Naive thymus-derived CD4-positive, alpha-beta T cell (primary cell): ENCODE results near the gene STX8. TPM values are rescaled to one million over a fixed set of nuclear protein-coding genes. Genes with fewer than 3 reads are reported as not detected.

Experiments used
- ATAC-seq: fragments of 150-1000 bp; cut with Tn5 transposase; 2 replicates; pipeline ENCODE4 v1.10.0; 2021; ENCODE audit warnings: mild to moderate bottlenecking, moderate library complexity
- CTCF ChIA-PET: fragments of 350-600 bp; sonication (Branson Sonifier 250); formaldehyde crosslinking; loops from one replicate; lab custom pipeline; 2021; ENCODE audit warnings: antibody characterized with exemption; lab: Charles Lee
- POLR2A ChIA-PET: fragments of 350-600 bp; sonication (Branson Sonifier 250); formaldehyde crosslinking; loops from one replicate; lab custom pipeline; 2021; ENCODE audit warnings: antibody characterized with exemption, inconsistent platforms; lab: Charles Lee
- DNase-seq, 9 donors: peaks; one replicate each; pipeline versions ENCODE4 v3.0.0 to v3.0.0-alpha.2; 2020 to 2022; ENCODE audit warnings: mixed read lengths in 1 of 9
- H3K27ac ChIP-seq: one replicate; pipeline ENCODE4 v1.7.0; 2013; ENCODE audit warnings: mild to moderate bottlenecking, low read depth, low read length, moderate library complexity
- H3K27me3 ChIP-seq, 2 donors: one replicate each; pipeline ENCODE4 v1.7.0; 2013; ENCODE audit warnings: low read length in 2 of 2, mild to moderate bottlenecking in 2 of 2, moderate library complexity in 2 of 2; ENCODE audit not compliant: control insufficient read depth in 2 of 2, insufficient read depth in 2 of 2
- H3K36me3 ChIP-seq, 3 experiments: 1 replicate in 2 of 3; 2 replicates in 1 of 3; pipeline ENCODE4 v1.7.0; 2013; ENCODE audit warnings: low read length in 3 of 3, mild to moderate bottlenecking in 3 of 3, moderate library complexity in 1 of 3; ENCODE audit not compliant: insufficient read depth in 3 of 3, control insufficient read depth in 2 of 3
- H3K4me1 ChIP-seq, 2 donors: one replicate each; pipeline ENCODE4 v1.7.0; 2013; ENCODE audit warnings: low read length in 2 of 2, mild to moderate bottlenecking in 2 of 2, moderate library complexity in 1 of 2; ENCODE audit not compliant: control insufficient read depth in 2 of 2, insufficient read depth in 2 of 2
- H3K4me3 ChIP-seq: 2 replicates; pipeline ENCODE4 v1.7.0; 2013; ENCODE audit warnings: mild to moderate bottlenecking, low read length
- H3K9me3 ChIP-seq, 3 experiments: 1 replicate in 2 of 3; 2 replicates in 1 of 3; pipeline ENCODE4 v1.7.0; 2013; ENCODE audit warnings: low read length in 3 of 3; ENCODE audit not compliant: control insufficient read depth in 2 of 3
- H3K27ac Mint-ChIP-seq, 9 donors: one replicate each; pipeline ENCODE4 v1.8.0; 2020 to 2022; ENCODE audit warnings: mixed read lengths in 9 of 9, mild to moderate bottlenecking in 8 of 9, moderate library complexity in 5 of 9, inconsistent platforms in 2 of 9
- H3K27me3 Mint-ChIP-seq, 5 donors: one replicate each; pipeline ENCODE4 v1.8.0; 2021 to 2022; ENCODE audit warnings: mixed read lengths in 5 of 5, mild to moderate bottlenecking in 1 of 5
- H3K36me3 Mint-ChIP-seq, 5 donors: one replicate each; pipeline ENCODE4 v1.8.0; 2020 to 2022; ENCODE audit warnings: mixed read lengths in 5 of 5, mild to moderate bottlenecking in 3 of 5, inconsistent platforms in 1 of 5
- H3K4me1 Mint-ChIP-seq, 7 donors: one replicate each; pipeline ENCODE4 v1.8.0; 2020 to 2022; ENCODE audit warnings: mixed read lengths in 7 of 7, mild to moderate bottlenecking in 3 of 7, inconsistent platforms in 1 of 7
- H3K4me3 Mint-ChIP-seq, 10 donors: one replicate each; pipeline ENCODE4 v1.8.0; 2020 to 2022; ENCODE audit warnings: mild to moderate bottlenecking in 10 of 10, mixed read lengths in 10 of 10, moderate library complexity in 6 of 10, inconsistent platforms in 2 of 10
- H3K9me3 Mint-ChIP-seq, 11 donors: one replicate each; pipeline ENCODE4 v1.8.0; 2020 to 2022; ENCODE audit warnings: mixed read lengths in 11 of 11, mild to moderate bottlenecking in 4 of 11, inconsistent platforms in 1 of 11, moderate library complexity in 1 of 11
- intact Hi-C, 2 donors: fragments of 100-400 bp; cut with micrococcal nuclease; formaldehyde crosslinking; loops; one replicate each; pipeline ENCODE4 v1.15.1; 2023
- polyA plus RNA-seq, 2 donors: library from polyadenylated mRNA; unstranded; fragments of 300-500 nt; fragmentation: Illumina TruSeq; gene quantifications; one replicate each; pipeline ENCODE4 v1.2.3, GENCODE V29; 2021
- total RNA-seq, 6 experiments: library from RNA in 5 of 6; stranded (reverse) in 5 of 6; gene quantifications; 1 replicate in 5 of 6; 2 replicates in 1 of 6; pipeline ENCODE4 v1.2.3 and lab custom pipeline; 2021 to 2026

STX8 gene
- total and polyA plus RNA-seq, 7 experiments from 2014 or later = 45.1 to 116 (median 67.5) TPM

GRCh38 chr17:9268546-9268945 is 307.1 kb downstream of the STX8 start:
- Histone ChIP-seq H3K36me3 (no peaks in the 10 kb centered on the region), H3K27ac (no peak overlapping the region), H3K4me3 (no peak overlapping the region), H3K9me3 (no peaks in the 10 kb centered on the region), H3K27me3 (no peaks in the 10 kb centered on the region), H3K4me1 (peaks cover 0 to 1% of the 10 kb centered on the region in 2 donors)
- CTCF ChIA-PET = no interaction called here
- DNase-seq (no peak), ATAC-seq (no peak)
- no peak overlapping the region for H3K4me3 Mint-ChIP-seq
- peaks cover 0 to 5% (median 0%) of the 10 kb centered on the region in 11 donors for H3K9me3 Mint-ChIP-seq
- H3K27ac Mint-ChIP-seq = no peak overlapping the region
- peaks cover 0 to 44% (median 25%) of the 10 kb centered on the region in 5 donors for H3K36me3 Mint-ChIP-seq
- no peaks in the 10 kb centered on the region for H3K27me3 Mint-ChIP-seq
- POLR2A ChIA-PET = no interaction called here
- peaks cover 0 to 10% (median 7%) of the 10 kb centered on the region in 7 donors for H3K4me1 Mint-ChIP-seq
- intact Hi-C loops = no loop called here

- Mint-ChIP-seq H3K4me1 (peaks cover 0 to 3% (median 0%) of the 10 kb centered on the region in 7 donors), H3K27me3 (no peaks in the 10 kb centered on the region), H3K36me3 (peaks cover 0 to 46% (median 28%) of the 10 kb centered on the region in 5 donors), H3K9me3 (peaks cover 0 to 7% (median 0%) of the 10 kb centered on the region in 11 donors), H3K27ac (no peak overlapping the region), H3K4me3 (no peak overlapping the region)
- no peak overlapping the region for H3K4me3 ChIP-seq
- ChIA-PET POLR2A (interaction anchor here (0.6 to 0.7 kb wide), 2 partner anchors 481 to 639 kb away, joined by 3 read pairs; no protein-coding TSS in a partner anchor), CTCF (no interaction called here)
- no peaks in the 10 kb centered on the region for H3K9me3 ChIP-seq
- H3K27me3 ChIP-seq = no peaks in the 10 kb centered on the region
- intact Hi-C loops = no loop called here
- H3K4me1 ChIP-seq = no peaks in the 10 kb centered on the region
- ATAC-seq (no peak), DNase-seq (no peak)
- no peaks in the 10 kb centered on the region for H3K36me3 ChIP-seq
- no peak overlapping the region for H3K27ac ChIP-seq
Observed at GRCh38 chr17:9266697-9267117, 308.9 kb downstream of the STX8 start.

- intact Hi-C loops = no loop called here
- Histone ChIP-seq H3K9me3 (no peaks in the 10 kb centered on the region), H3K27ac (no peak overlapping the region), H3K36me3 (no peaks in the 10 kb centered on the region), H3K4me1 (no peaks in the 10 kb centered on the region), H3K27me3 (no peaks in the 10 kb centered on the region), H3K4me3 (no peak overlapping the region)
- ATAC-seq = no peak
- Mint-ChIP-seq H3K4me3 (no peak overlapping the region), H3K9me3 (peaks cover 0 to 7% (median 0%) of the 10 kb centered on the region in 11 donors), H3K4me1 (peaks cover 0 to 9% (median 5%) of the 10 kb centered on the region in 7 donors), H3K36me3 (peaks cover 0 to 46% (median 28%) of the 10 kb centered on the region in 5 donors), H3K27me3 (no peaks in the 10 kb centered on the region), H3K27ac (no peak overlapping the region)
- no peak for DNase-seq
- POLR2A ChIA-PET = no interaction called here
- CTCF ChIA-PET = no interaction called here
Observed at GRCh38 chr17:9266031-9266680, 309.5 kb downstream of the STX8 start.

- Mint-ChIP-seq H3K27ac (peak overlapping the region in 1 of 9 donors; percentile 59), H3K9me3 (peaks cover 0 to 7% (median 0%) of the 10 kb centered on the region in 11 donors), H3K4me3 (no peak overlapping the region), H3K36me3 (peaks cover 0 to 28% (median 15%) of the 10 kb centered on the region in 5 donors), H3K4me1 (peaks cover 5 to 21% (median 9%) of the 10 kb centered on the region in 7 donors), H3K27me3 (no peaks in the 10 kb centered on the region)
- Histone ChIP-seq H3K27me3 (no peaks in the 10 kb centered on the region), H3K4me1 (no peaks in the 10 kb centered on the region), H3K27ac (no peak overlapping the region), H3K36me3 (no peaks in the 10 kb centered on the region), H3K4me3 (no peak overlapping the region), H3K9me3 (no peaks in the 10 kb centered on the region)
- intact Hi-C loops = no loop called here
- DNase-seq (no peak), ATAC-seq (no peak)
- ChIA-PET POLR2A (no interaction called here), CTCF (no interaction called here)
Observed at GRCh38 chr17:9261081-9262012, 314.3 kb downstream of the STX8 start.

- CTCF ChIA-PET = no interaction called here
- POLR2A ChIA-PET = no interaction called here
- Mint-ChIP-seq H3K27me3 (no peaks in the 10 kb centered on the region), H3K27ac (peak overlapping the region in 1 of 9 donors; percentile 28), H3K36me3 (peaks cover 0 to 25% (median 15%) of the 10 kb centered on the region in 5 donors), H3K4me3 (no peak overlapping the region), H3K9me3 (peaks cover 0 to 7% (median 0%) of the 10 kb centered on the region in 11 donors), H3K4me1 (peaks cover 8 to 26% (median 9%) of the 10 kb centered on the region in 7 donors)
- intact Hi-C loops = no loop called here
- Histone ChIP-seq H3K36me3 (no peaks in the 10 kb centered on the region), H3K27me3 (no peaks in the 10 kb centered on the region), H3K9me3 (no peaks in the 10 kb centered on the region), H3K4me3 (no peak overlapping the region), H3K4me1 (no peaks in the 10 kb centered on the region), H3K27ac (no peak overlapping the region)
- ATAC-seq (no peak), DNase-seq (no peak)
Observed at GRCh38 chr17:9259419-9259818, 316.2 kb downstream of the STX8 start.

GRCh38 chr17:9258115-9259015 is 317.3 kb downstream of the STX8 start:
- ChIA-PET CTCF (no interaction called here), POLR2A (no interaction called here)
- Histone ChIP-seq H3K9me3 (no peaks in the 10 kb centered on the region), H3K27me3 (no peaks in the 10 kb centered on the region), H3K36me3 (no peaks in the 10 kb centered on the region), H3K27ac (no peak overlapping the region), H3K4me1 (peaks cover 0 to 1% of the 10 kb centered on the region in 2 donors), H3K4me3 (no peak overlapping the region)
- Mint-ChIP-seq H3K27ac (peak overlapping the region in 1 of 9 donors; percentile 31), H3K27me3 (no peaks in the 10 kb centered on the region), H3K9me3 (peaks cover 0 to under 1% (median 0%) of the 10 kb centered on the region in 11 donors), H3K36me3 (peaks cover 0 to 18% (median 4%) of the 10 kb centered on the region in 5 donors), H3K4me1 (peaks cover 11 to 36% (median 13%) of the 10 kb centered on the region in 7 donors), H3K4me3 (no peak overlapping the region)
- intact Hi-C loops = no loop called here
- DNase-seq (no peak), ATAC-seq (no peak)
